GM12874 (cell line): ENCODE results near the gene SLC35G4.

Source experiments
- TF ChIP-seq, protein P1 (sequence below): IDR thresholded peaks from 2 replicates; pipeline ENCODE4 v1.5.1; 2011; ENCODE audit warnings: low read depth, mild to moderate bottlenecking, control low read depth, low read length, moderate library complexity; ENCODE audit not compliant: insufficient read depth

Gene SLC35G4

DNA sequence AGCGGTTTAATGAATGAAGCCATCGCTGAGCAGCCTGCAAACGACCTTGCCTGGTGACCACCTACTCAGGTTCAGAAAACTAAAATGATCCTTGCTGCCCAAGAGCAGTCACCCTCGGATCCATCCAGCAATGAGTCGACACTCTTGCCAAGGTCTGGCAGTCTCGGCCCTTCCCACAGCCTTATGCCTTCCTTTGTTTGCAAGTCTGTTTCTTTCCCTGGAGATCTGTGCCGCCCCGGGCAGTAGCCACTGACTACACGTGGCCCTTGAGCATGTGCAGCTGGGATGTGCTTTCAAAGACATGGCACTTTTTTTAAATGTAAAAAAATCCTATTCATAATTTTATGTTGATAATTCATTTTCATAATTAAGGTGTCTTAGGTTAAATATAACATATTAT lies 37.2 kb upstream of the SLC35G4 start:
- TF ChIP-seq, protein P1, sequence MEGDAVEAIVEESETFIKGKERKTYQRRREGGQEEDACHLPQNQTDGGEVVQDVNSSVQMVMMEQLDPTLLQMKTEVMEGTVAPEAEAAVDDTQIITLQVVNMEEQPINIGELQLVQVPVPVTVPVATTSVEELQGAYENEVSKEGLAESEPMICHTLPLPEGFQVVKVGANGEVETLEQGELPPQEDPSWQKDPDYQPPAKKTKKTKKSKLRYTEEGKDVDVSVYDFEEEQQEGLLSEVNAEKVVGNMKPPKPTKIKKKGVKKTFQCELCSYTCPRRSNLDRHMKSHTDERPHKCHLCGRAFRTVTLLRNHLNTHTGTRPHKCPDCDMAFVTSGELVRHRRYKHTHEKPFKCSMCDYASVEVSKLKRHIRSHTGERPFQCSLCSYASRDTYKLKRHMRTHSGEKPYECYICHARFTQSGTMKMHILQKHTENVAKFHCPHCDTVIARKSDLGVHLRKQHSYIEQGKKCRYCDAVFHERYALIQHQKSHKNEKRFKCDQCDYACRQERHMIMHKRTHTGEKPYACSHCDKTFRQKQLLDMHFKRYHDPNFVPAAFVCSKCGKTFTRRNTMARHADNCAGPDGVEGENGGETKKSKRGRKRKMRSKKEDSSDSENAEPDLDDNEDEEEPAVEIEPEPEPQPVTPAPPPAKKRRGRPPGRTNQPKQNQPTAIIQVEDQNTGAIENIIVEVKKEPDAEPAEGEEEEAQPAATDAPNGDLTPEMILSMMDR: no peak

DNA sequence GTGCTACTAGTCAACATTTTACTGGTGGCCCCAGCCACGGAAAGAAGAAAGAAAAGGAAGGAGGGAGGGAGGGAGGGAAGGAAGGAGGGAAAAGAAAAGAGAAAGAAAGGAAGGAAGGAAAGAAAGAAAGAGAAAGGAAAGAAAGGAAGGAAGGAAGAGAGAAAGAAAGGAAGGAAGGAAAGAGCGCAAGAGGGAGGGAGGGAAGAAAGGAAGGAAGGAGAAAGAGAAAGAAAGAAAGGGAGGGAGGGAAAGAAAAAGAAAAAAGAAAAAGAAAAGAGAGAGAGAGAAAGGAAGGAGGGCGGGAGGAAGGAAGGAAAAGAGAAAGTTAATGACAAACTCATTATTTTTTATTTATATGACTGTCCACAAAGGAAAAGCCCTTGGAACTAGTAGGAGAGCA lies 34.9 kb upstream of the SLC35G4 start:
- TF ChIP-seq, protein P1: no peak

- TF ChIP-seq, protein P1: no peak
Observed at GRCh38 chr18:11577271-11578112, 31.9 kb upstream of the SLC35G4 start.

DNA sequence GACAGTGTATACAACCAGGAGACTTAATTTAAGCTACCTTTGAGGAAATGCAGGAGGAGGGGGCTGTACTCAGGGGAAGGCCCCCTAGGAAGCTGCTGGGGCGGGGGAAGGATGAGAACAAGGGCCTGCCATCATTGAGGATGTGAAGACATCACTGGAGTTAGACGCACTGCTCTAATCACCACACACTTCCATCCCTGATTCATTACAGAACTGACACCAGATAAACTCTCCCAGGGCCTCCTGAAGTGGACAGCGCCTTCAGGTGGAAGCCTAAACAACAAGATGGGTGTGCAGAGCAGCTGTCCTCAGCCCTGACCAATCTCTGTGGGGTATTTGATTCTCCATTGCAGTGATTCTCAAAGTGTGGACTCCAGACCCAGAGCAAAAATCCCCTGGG lies 30.6 kb upstream of the SLC35G4 start:
- TF ChIP-seq, protein P1: no peak

GRCh38 chr18:11579916-11580315 lies 29.5 kb upstream of the SLC35G4 start:
- TF ChIP-seq, protein P1: no peak

DNA sequence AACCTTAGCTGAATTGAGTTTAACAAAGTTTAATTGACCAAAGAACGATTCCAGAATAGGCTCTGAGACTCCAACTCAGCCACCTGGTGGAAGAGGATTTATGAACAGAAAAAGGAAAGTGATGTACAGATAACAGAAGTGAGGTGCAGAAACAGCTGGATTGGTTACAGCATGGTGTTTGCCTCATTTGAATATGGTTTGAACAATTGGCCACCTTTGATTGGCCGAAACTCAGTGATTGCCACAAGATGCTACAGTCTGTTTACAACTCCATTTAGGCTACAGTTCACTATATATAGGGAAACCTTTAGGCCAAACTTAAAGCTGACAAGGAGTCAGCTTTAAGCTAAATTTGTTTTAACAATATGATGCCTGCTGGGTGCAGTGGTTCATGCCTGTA lies 28.1 kb upstream of the SLC35G4 start:
- TF ChIP-seq, protein P1: no peak

DNA sequence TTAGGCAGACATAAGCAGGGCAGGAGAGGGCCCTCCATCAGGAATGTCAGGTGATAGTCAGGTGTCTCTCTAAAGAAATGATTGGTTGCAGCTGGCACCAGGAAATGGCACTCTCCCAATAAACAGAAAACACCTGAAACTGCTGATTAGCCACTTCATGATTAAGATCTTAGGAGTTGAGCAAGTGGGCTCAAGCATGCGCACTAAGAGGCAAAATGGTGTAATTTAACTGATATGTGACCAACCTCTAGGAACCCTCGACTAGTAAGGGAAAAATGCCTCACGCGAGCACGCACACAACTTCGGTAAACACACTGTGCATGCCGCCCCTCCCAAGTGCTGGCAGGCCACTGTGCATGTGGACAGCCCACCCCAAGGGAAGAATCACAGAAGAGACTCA lies 23.8 kb upstream of the SLC35G4 start:
- TF ChIP-seq, protein P1: no peak
